KOPT-K1 (cell line): Measurements from ENCODE around the gene EXOSC10.
A peak's percentile ranks its signal among the peaks of the same experiment; 100 is the strongest.
"Not testable (repeated sequence)": the region's sequence is repeated elsewhere in the genome, so short reads cannot be mapped to it uniquely, and the experiment has no call there.

Source experiments
- H3K27ac ChIP-seq: fragments of 200-600 bp; sonication (generic); 2 replicates; pipeline ENCODE4 v1.5.1; 2016; ENCODE audit warnings: antibody characterized with exemption, mild to moderate bottlenecking, low read depth, low read length; ENCODE audit not compliant: poor library complexity, severe bottlenecking
- H3K36me3 ChIP-seq: fragments of 200-600 bp; sonication (generic); 2 replicates; pipeline ENCODE4 v1.5.1; 2017; ENCODE audit warnings: antibody characterized with exemption, mild to moderate bottlenecking, low read length, moderate library complexity; ENCODE audit not compliant: insufficient read depth
- H3K9me3 ChIP-seq: fragments of 200-600 bp; sonication (generic); 2 replicates; pipeline ENCODE4 v1.5.1; 2017; ENCODE audit warnings: antibody characterized with exemption, low read length, mild to moderate bottlenecking; ENCODE audit not compliant: insufficient read depth, poor library complexity, severe bottlenecking

Gene EXOSC10

DNA sequence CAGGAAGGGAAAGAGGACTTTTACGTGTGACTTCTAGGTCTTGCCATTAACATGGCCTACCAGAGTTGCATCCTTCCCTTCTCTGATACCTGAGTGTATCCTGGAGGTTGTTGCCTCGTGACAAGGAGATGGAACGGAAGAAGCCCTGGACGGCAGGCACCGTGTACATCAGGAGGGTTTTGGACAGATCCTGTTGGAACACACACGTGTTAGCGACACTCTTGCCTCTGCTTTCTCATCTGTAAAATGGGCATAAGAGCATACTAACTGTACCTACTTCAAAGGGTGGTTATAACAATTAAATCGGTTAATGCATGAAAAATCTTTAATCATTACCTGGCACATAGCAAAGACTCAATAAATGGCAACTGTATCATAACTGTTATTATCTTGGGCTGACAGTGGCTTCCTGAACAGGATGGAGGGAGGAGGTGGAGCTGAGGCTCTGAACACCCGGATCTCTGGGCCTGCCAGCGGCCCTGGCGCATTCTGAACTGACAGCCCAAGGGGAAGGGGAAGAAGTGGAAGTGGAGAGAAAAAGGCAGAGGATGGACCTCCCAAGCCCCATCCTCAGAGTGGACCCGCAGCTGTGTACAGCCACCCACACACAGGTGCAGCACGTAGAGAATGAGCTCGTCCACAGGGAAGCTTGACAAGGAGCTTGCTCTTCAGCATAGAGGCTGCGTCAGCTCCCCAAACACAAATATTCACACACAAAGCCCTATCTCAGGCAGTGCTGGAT is 30.2 kb upstream of the EXOSC10 start:
- Histone ChIP-seq H3K36me3 (peaks cover 100% of the 10 kb centered on the region), H3K27ac (no peak overlapping the region), H3K9me3 (no peaks in the 10 kb centered on the region)

DNA sequence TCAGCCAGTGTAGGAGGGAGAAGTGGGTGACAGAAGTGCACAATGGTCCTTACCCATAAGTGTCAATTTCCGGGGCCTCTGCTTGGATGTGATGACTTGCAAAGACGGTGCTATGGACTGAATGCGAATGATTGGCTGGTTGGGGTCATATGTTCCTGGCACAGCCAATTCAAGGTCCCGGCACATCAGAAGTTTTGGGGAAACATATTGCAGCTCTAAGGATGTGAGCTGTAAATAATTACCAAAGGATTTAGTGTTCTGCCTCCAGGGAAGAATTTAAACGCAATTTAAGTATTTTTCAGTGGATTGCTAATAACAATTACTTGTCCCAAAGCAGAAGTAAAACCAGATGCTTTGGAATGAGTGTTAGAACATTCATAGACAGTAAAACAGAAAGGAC is 26.9 kb upstream of the EXOSC10 start:
- H3K27ac ChIP-seq = no peak overlapping the region
- H3K36me3 ChIP-seq = peaks cover 97% of the 10 kb centered on the region
- H3K9me3 ChIP-seq = no peaks in the 10 kb centered on the region

DNA sequence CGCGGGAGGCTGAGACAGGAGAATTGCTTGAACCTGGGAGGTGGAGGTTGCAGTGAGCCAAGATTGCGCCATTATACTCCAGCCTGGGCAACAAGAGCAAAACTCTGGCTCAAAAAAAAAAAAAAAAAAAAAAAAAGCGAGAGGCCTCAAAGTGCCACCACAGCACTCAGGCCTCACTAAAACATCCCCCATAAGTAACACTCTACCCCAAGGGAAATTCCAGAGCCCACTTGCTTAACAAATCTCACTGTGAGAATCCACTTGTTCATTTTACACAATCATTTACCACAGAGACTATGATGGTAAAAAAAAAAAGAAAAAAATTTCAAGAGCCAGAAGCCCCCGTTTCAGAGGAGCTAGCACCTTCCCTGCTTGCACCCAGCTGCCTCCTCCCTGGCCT is 26.3 kb upstream of the EXOSC10 start:
- H3K27ac ChIP-seq = no peak overlapping the region
- H3K36me3 ChIP-seq = peaks cover 97% of the 10 kb centered on the region

GRCh38 chr1:11124965-11125364 is 25.3 kb upstream of the EXOSC10 start:
- H3K9me3 ChIP-seq = no peaks in the 10 kb centered on the region
- H3K36me3 ChIP-seq = peaks cover 95% of the 10 kb centered on the region
- no peak overlapping the region for H3K27ac ChIP-seq

More for the DNA sequence above, 26.3 kb upstream of the EXOSC10 start:
- no peaks in the 10 kb centered on the region for H3K9me3 ChIP-seq

DNA sequence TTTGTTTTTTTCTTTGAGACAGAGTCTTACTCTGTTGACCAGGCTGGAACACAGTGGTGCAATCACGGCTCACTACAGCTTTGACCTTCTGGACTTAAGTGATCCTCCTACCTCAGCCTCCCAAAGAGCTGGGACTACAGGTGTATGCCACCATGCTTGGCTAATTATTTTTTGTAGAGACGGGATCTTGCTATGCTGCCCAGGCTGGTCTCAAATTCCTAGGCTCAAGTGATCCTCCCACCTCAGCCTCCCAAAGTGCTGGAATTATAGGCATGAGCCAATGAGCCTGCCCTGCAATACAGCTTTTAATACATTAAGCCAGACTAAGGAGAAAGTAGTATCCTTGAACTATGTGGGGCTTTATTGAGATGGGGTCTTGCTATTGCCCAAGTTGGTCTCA is 16.6 kb upstream of the EXOSC10 start:
- no peak overlapping the region for H3K27ac ChIP-seq
- no peaks in the 10 kb centered on the region for H3K9me3 ChIP-seq
- H3K36me3 ChIP-seq = peaks cover 92% of the 10 kb centered on the region

DNA sequence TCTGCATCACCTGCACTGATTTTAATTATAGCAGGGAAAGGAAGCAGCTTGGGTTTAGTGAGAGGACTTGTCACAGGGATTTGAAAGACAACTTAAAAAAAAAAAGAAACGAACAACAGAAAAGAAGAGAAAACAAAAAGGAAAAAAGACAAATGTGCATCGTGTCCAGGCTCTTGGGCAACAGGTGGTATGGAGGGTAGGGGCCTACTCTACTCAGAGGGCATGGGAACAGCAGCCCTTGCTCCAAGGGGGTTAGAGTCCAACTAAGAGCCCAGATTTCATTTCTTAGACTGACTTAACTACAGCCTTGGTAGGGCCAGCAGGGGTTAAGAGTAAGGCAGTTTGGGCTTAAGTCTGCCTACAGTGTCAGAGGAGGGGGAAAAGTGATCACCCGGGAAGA is 15.3 kb upstream of the EXOSC10 start:
- H3K9me3 ChIP-seq = no peaks in the 10 kb centered on the region
- no peak overlapping the region for H3K27ac ChIP-seq
- H3K36me3 ChIP-seq = peaks cover 94% of the 10 kb centered on the region

GRCh38 chr1:11109047-11109760 is 9.5 kb upstream of the EXOSC10 start:
- Histone ChIP-seq H3K27ac (no peak overlapping the region), H3K9me3 (no peaks in the 10 kb centered on the region), H3K36me3 (peaks cover 88% of the 10 kb centered on the region)

DNA sequence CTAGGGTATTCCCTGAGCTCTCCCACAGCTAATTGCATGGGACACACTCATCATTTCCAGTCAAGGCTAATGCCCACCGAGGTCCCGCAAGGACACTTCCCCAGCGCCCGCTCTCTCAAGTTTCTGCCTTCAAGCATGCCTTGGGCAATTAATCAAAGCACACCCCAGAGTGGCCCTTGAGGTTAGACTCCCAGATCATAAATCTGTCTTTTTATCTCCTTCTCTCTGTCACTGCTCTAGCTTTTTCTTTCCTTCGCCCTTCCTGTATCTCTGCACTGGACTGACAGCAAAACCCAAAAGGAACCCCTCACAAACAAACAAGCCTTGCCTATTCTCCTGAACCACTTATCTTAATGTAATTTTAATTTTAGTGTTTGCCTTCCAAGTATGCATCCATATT is 7.9 kb upstream of the EXOSC10 start:
- Histone ChIP-seq H3K36me3 (peaks cover 71% of the 10 kb centered on the region), H3K27ac (no peak overlapping the region), H3K9me3 (no peaks in the 10 kb centered on the region)

DNA sequence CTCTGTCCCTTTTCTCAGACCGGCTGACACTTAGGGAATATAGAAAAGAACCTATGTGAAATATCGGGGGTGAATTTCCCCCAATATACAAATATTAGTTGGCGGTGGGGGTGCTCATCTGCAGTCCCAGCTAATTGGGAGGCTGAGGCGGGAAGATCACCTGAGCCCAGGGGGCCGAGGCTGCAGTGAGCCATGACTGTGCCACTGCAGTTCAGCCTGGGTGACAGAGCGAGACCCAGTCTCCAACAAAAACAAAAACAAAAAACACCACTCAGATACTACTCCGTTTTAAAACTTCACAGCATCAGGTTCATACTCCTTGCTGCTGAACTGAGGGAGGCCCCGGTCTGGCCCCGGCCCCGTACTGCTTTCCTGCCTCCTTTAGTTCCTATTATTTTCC is 5.9 kb upstream of the EXOSC10 start:
- Histone ChIP-seq H3K36me3 (peaks cover 51% of the 10 kb centered on the region), H3K9me3 (no peaks in the 10 kb centered on the region), H3K27ac (no peak overlapping the region)

DNA sequence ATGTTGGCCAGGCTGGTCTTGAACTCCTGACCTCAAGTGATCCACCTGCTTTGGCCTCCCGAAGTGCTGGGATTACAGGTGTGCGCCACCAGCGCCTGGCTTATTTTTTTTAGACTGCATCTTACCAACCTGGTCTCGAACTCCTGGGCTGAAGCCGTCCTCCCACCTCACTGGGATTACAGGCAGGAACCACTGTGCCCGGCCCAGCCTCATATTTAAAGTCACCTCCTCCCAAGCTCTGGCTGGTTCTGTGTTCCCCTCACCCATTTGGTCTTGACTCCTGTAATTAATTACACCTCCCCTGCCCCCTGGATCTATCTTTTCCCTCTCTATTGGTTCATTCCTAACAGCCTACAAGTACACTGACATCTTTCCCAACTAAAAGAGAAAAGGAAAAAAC is 1.7 kb upstream of the EXOSC10 start:
- H3K27ac ChIP-seq = no peak overlapping the region
- peaks cover 27% of the 10 kb centered on the region for H3K36me3 ChIP-seq
- H3K9me3 ChIP-seq = no peaks in the 10 kb centered on the region

DNA sequence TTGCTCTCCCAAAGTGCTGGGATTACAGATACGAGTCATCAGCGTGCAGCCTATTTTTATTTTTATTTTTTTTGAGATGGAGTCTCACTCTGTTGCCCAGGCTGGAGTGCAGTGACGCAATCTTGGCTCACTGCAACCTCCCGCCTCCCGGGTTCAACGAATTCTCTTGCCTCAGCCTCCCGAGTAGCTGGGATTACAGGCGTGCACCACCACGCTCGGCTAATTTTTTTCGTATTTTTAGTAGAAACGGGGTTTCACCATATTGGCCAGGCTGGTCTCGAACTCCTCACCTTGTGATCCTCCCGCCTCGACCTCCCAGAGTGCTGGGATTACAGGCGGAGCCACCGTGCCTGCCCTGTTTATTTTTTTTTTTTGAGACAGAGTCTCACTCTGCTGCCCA is 1.1 kb upstream of the EXOSC10 start:
- H3K9me3 ChIP-seq, H3K27ac ChIP-seq: not testable (repeated sequence)
- H3K36me3 ChIP-seq = peaks cover 27% of the 10 kb centered on the region

GRCh38 chr1:11100149-11100493 is 452 bp upstream of the EXOSC10 start:
- Histone ChIP-seq H3K36me3 (peaks cover 29% of the 10 kb centered on the region), H3K27ac (peak overlapping the region; percentile 85)

DNA sequence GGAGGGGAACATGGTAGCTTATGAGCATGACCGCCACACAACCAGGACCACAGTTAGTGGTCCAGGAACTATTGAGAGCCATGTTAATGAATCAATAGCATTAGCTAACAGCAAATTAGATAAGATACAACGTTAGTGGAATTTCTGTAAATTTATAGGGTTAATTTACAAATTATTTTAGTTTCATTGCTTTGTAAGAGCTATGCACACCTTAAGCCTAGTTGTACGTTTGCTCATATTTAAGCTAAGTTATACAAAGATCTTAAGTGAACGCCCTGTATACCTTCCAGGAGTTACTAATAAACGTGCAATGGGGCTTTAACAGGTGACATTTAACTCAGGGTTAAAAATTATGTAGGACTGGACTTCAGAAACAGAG is 749 bp downstream of the EXOSC10 start:
- peak overlapping the region; percentile 85 for H3K27ac ChIP-seq
- H3K9me3 ChIP-seq = no peaks in the 10 kb centered on the region
- H3K36me3 ChIP-seq = peaks cover 41% of the 10 kb centered on the region

More at GRCh38 chr1:11100149-11100493, 452 bp upstream of the EXOSC10 start:
- H3K9me3 ChIP-seq = no peaks in the 10 kb centered on the region

- not testable (repeated sequence) for H3K27ac ChIP-seq
- H3K36me3 ChIP-seq = peaks cover 73% of the 10 kb centered on the region
These were observed 15.9 kb downstream of the EXOSC10 start for GRCh38 chr1:11083784-11084183.

DNA sequence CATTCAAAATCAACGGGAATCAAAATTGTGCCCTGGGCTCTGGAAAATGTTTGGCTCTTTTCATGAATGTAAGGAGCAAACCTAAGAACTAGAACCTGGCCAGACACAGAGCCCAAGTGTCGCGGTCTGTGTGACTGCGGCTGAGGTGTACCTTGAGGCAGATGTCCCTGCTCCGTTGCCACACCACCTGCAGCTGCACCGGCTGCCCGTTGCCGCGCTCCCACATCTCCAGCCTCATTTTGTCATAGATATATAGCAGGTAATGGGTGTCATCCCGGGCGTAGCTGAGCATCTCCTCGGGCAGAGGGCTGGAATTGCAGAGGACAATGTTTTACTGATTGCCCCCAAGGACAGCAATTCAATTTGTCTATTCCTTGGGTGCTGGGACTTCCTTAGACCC is 18.7 kb downstream of the EXOSC10 start:
- Histone ChIP-seq H3K27ac (no peak overlapping the region), H3K9me3 (no peaks in the 10 kb centered on the region), H3K36me3 (peaks cover 74% of the 10 kb centered on the region)

More at GRCh38 chr1:11083784-11084183, 15.9 kb downstream of the EXOSC10 start:
- H3K9me3 ChIP-seq = not testable (repeated sequence)

DNA sequence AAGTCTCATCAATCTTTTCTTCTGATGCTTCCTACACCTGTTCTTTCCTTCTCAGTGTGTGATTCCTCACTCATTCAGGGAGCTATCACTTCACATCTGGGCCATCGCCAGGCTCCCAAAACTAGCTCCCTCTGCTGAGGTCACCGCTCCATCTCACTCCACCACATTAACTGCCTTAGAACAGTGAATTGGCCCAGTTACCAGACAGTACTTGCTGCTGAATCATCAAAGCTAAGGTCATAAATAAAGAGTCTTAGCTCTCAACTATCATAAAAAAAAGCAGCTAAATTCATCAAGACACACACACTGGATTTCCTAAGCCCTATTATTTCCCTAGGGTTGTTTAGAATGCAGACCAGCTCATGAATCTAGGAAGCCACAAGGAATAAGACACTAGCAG is 21.0 kb downstream of the EXOSC10 start:
- Histone ChIP-seq H3K27ac (no peak overlapping the region), H3K36me3 (peaks cover 97% of the 10 kb centered on the region), H3K9me3 (no peaks in the 10 kb centered on the region)
